GM12873 (cell line): ENCODE data around the gene COL2A1.

Experiments used
- TF ChIP-seq, protein P1 (sequence below): IDR thresholded peaks from 2 replicates; pipeline ENCODE4 v1.5.1; 2012; ENCODE audit warnings: low read depth, mild to moderate bottlenecking, moderate library complexity, low read length, control low read depth; ENCODE audit not compliant: insufficient read depth; ENCODE audit errors: missing control alignments

COL2A1 gene

GRCh38 chr12:47977772-47978597 is 26.3 kb downstream of the COL2A1 start:
- TF ChIP-seq, protein P1, sequence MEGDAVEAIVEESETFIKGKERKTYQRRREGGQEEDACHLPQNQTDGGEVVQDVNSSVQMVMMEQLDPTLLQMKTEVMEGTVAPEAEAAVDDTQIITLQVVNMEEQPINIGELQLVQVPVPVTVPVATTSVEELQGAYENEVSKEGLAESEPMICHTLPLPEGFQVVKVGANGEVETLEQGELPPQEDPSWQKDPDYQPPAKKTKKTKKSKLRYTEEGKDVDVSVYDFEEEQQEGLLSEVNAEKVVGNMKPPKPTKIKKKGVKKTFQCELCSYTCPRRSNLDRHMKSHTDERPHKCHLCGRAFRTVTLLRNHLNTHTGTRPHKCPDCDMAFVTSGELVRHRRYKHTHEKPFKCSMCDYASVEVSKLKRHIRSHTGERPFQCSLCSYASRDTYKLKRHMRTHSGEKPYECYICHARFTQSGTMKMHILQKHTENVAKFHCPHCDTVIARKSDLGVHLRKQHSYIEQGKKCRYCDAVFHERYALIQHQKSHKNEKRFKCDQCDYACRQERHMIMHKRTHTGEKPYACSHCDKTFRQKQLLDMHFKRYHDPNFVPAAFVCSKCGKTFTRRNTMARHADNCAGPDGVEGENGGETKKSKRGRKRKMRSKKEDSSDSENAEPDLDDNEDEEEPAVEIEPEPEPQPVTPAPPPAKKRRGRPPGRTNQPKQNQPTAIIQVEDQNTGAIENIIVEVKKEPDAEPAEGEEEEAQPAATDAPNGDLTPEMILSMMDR, result no peak

DNA sequence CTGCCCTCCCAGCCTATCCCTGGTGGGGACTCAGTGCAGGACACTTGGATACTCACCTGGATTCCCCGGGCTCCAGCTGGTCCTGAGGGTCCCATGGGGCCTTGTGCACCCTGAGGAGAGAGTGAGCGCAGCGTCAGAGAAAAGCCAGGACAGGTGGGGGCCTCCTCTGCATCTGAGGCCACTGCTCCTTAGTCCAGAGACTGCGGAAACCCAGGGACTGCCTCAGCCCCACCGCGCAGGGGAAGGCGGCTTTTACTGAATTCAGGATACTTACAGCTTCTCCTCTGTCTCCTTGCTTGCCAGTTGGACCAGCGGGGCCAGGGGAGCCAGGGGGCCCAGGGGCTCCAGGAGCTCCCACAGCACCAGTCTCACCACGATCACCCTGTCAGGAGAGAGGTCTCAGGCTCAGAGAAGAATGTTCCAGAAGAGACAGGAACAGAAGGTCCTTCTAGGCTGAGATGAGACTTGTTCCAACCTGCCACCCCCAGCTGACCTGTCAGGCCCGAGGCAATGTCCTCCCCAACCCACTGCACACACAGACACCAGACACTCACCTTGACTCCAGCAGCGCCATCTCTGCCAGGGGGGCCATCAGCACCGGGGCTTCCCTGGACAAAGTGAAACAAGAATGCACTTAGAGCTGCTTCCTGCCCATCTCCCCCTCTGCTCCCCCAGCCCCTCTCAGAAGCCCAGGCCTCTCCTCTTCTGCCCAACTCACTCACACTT is 27.1 kb downstream of the COL2A1 start:
- TF ChIP-seq, protein P1, result no peak

GRCh38 chr12:47975816-47976215 is 28.5 kb downstream of the COL2A1 start:
- TF ChIP-seq, protein P1, result no peak

GRCh38 chr12:47975036-47975620 is 29.1 kb downstream of the COL2A1 start:
- TF ChIP-seq, protein P1, result no peak

DNA sequence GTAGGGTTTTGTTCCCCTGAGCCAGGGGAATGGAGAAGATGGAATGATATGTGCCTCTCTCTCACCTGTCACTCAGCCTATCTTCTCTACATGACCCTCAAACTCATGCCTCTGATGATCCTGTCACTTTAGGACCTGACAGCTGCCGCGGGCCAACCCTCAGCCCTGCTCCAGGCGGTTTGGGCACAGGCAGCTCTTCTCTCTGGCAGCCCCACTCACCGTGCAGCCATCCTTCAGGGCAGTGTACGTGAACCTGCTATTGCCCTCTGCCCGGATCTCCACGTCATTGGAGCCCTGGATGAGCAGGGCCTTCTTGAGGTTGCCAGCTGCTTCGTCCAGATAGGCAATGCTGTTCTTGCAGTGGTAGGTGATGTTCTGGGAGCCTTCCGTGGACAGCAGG is 30.4 kb downstream of the COL2A1 start:
- TF ChIP-seq, protein P1, result no peak

GRCh38 chr12:47972895-47973294 is 31.4 kb downstream of the COL2A1 start:
- TF ChIP-seq, protein P1, result no peak

GRCh38 chr12:47970843-47971242 is 33.4 kb downstream of the COL2A1 start:
- TF ChIP-seq, protein P1, result no peak
